ENCODE results near the gene ZNF345. TPM values are rescaled to one million over a fixed set of nuclear protein-coding genes. Genes with fewer than 3 reads are reported as not detected.
A peak's percentile ranks its signal among the peaks of the same experiment; 100 is the strongest.

ZNF345 gene
- 8.0 TPM for total RNA-seq

DNA sequence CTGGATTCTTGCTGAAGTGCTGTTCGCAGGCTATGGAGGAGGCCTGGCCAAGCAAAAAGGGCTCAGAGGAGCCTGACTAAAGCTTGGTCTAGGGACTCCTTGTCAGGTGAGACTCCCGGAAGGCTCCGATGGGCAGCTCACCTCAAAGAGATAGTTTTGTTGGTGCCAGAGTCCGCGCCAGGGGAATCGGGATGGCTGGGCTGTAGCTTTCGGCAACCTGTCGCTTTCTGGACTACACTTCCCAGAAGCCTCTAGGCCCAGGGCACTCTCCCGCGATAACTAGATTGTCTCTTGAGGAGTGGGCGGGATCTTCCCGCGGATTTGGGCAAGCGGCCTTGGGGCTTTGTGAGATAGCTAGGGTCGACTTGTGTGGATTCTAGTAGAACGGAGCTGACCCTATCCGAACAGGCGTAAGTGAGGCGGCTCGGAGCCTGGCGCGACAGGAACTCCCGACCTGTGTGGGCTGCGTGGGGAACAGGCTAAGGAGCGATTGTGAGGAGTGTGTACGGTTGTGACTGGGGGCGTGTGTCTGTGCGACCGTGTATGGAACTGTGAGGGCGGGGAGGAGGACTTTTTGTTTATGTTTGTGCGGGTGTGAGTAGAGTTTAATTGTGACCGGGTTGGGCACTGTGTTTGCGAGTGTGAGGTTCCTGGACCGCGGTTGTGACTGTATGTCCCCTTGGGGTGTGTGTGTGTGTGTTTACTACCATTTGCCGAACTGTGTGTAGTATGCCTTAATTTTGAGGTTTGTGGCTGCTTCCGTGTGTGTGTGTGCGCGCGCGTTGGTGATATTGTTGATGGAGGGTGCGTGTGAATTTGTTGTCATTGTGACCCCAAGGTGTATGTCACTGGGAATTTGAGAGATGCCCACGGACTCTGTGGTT lies at the start of gene ZNF345:
Gene ZNF345, plus strand, starts transcription at position 318 of the 884 bp plus-strand sequence. CDS start 25,955 bp downstream, outside the sequence.
- Histone ChIP-seq H3K36me3 (peaks cover 5 to 21% of the 10 kb centered on the region in 2 donors), H3K4me1 (peaks cover 0 to 5% of the 10 kb centered on the region in 2 donors), H3K4me3 (peak within 1 kb of the TSS; percentile 78 to 84), H3K27me3 (no peaks in the 10 kb centered on the region), H3K9me3 (peaks cover 5 to 21% of the 10 kb centered on the region in 2 donors), H3K27ac (peak within 1 kb of the TSS; percentile 83 to 88)
- intact Hi-C loops (cut with DNase I): loop anchor here (1.0 to 5.0 kb wide), 8 partner anchors 12 to 744 kb away; partner anchors contain the start of genes ZNF260, ZNF420, ZNF461 and ZNF540
- DNase-seq (ENCODE audit: low spot score in 2 of 2): peak; percentile 77 to 96
- no peak for TF ChIP-seq CTCF (IDR thresholded peaks at IDR 0.05)

GRCh38 chr19:36805364-36805763 lies 45.3 kb upstream of the ZNF345 start:
- Histone ChIP-seq H3K4me3 (no peak overlapping the region), H3K27me3 (no peaks in the 10 kb centered on the region), H3K36me3 (peaks cover 49 to 77% of the 10 kb centered on the region in 2 donors), H3K9me3 (peaks cover 69 to 98% of the 10 kb centered on the region in 2 donors), H3K4me1 (no peaks in the 10 kb centered on the region), H3K27ac (no peak overlapping the region)
- DNase-seq (ENCODE audit: low spot score in 2 of 2): no peak
- no peak for TF ChIP-seq CTCF (IDR thresholded peaks at IDR 0.05)
- intact Hi-C loops (cut with DNase I): no loop called here

DNA sequence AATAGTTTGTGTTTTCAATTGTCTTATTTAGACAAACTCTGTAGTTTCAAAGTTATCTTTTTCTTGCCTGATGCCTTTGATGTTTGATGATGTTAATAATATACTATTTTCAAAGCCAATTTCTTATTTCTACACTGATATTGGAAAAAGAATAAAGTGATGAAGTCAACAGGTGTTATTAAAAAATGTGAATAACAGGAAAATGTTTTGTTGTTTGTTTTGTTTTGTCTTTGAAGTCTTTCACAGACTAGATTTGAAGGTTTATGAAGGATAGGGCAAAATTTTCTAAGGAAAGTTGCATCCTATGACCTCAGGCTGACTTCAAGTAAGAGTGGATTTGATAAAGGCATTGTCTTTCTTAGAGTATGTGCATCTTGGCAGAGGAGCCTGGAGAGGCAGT lies 43.6 kb upstream of the ZNF345 start:
- H3K9me3 ChIP-seq: peaks cover 75 to 98% of the 10 kb centered on the region in 2 donors
- no peaks in the 10 kb centered on the region for H3K27me3 ChIP-seq
- no peak for TF ChIP-seq CTCF (IDR thresholded peaks at IDR 0.05)
- no peak overlapping the region for H3K4me3 ChIP-seq
- DNase-seq (ENCODE audit: low spot score in 2 of 2): no peak
- no peak overlapping the region for H3K27ac ChIP-seq
- peaks cover 38 to 70% of the 10 kb centered on the region in 2 donors for H3K36me3 ChIP-seq
- H3K4me1 ChIP-seq: no peaks in the 10 kb centered on the region
- intact Hi-C loops (cut with DNase I): no loop called here

DNA sequence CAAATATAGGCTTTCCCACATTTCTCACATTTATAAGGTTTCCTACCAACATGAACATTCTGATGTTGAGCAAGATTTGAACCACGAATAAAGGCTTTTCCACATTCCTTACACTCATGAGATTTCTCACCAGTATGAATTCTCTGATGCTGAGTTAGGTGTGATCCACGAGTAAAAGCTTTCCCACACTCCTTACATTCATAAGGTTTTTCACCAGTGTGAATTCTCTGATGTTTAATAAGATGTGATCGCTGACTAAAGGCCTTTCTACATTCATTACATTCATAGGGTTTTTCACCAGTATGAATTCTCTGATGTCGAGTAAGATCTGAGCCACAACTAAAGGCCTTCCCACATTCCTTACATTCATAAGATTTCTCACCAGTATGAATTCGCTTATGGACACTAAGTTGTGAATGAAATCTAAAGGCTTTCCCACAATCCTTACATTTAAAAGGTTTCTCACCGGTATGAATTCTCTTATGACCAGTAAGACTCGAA lies 31.5 kb upstream of the ZNF345 start:
- Histone ChIP-seq H3K36me3 (peaks cover 80 to 97% of the 10 kb centered on the region in 2 donors), H3K9me3 (peaks cover 99 to 100% of the 10 kb centered on the region in 2 donors), H3K27me3 (no peaks in the 10 kb centered on the region), H3K4me3 (peak overlapping the region in 1 of 2 donors; percentile 27), H3K4me1 (no peaks in the 10 kb centered on the region), H3K27ac (no peak overlapping the region)
- no peak for DNase-seq (ENCODE audit: low spot score in 2 of 2)
- no peak for TF ChIP-seq CTCF (IDR thresholded peaks at IDR 0.05)
- intact Hi-C loops (cut with DNase I): no loop called here

- Histone ChIP-seq H3K27me3 (no peaks in the 10 kb centered on the region), H3K4me3 (no peak overlapping the region), H3K36me3 (peaks cover 88 to 95% of the 10 kb centered on the region in 2 donors), H3K4me1 (no peaks in the 10 kb centered on the region), H3K9me3 (peaks cover 99 to 100% of the 10 kb centered on the region in 2 donors), H3K27ac (no peak overlapping the region)
- DNase-seq (ENCODE audit: low spot score in 2 of 2): no peak
- intact Hi-C loops (cut with DNase I): no loop called here
- TF ChIP-seq CTCF (IDR thresholded peaks at IDR 0.05): no peak
Measured at GRCh38 chr19:36821758-36822157, 28.9 kb upstream of the ZNF345 start.
